ENCODE results near the gene RANBP3. TPM values are rescaled to one million over a fixed set of nuclear protein-coding genes. Genes with fewer than 3 reads are reported as not detected.

Gene RANBP3
- total and polyA plus RNA-seq, 2 experiments from 2014 or later: 41.8 to 50.0 TPM

- no peaks in the 10 kb centered on the region for H3K4me1 ChIP-seq (ENCODE audit: insufficient read depth)
- H3K27me3 ChIP-seq (replicated peaks; ENCODE audit: insufficient read depth): no peaks in the 10 kb centered on the region
- no peaks in the 10 kb centered on the region for H4K20me1 ChIP-seq (ENCODE audit: insufficient read depth)
- no peaks in the 10 kb centered on the region for H3K9me2 ChIP-seq (ENCODE audit: insufficient read depth)
- no peaks in the 10 kb centered on the region for H3F3A ChIP-seq (ENCODE audit: insufficient read depth)
- H3K27ac ChIP-seq: no peak overlapping the region
- no peak overlapping the region for H3K4me3 ChIP-seq
- 95 to 98% methylated on average over 11 to 13 of the region's 13 CpGs for WGBS, 2 experiments (ENCODE audit: low coverage in 1 of 2, low lambda C conversion rate in 2 of 2, missing lambda C conversion rate in 2 of 2)
- no peaks in the 10 kb centered on the region for H3K9me3 ChIP-seq (ENCODE audit: low read depth)
- H3K9ac ChIP-seq: no peak overlapping the region
- H3K4me2 ChIP-seq (ENCODE audit: unreplicated experiment): no peak overlapping the region
- no peak for DNase-seq
- H2AFZ ChIP-seq: no peak overlapping the region
- no peaks in the 10 kb centered on the region for H3K79me2 ChIP-seq (ENCODE audit: insufficient read depth)
- TF ChIP-seq EZH2 (IDR thresholded peaks at IDR 0.05; ENCODE audit: insufficient read depth, poor library complexity, severe bottlenecking) (no peak), EZH2phosphoT487 (IDR thresholded peaks at IDR 0.05; ENCODE audit: insufficient read depth, low read depth) (no peak)
- in situ Hi-C loops (cut with MboI): no loop called here
- H3K36me3 ChIP-seq (ENCODE audit: low read depth): no peaks in the 10 kb centered on the region
Measured at GRCh38 chr19:6014551-6015135, 36.7 kb upstream of the RANBP3 start.

GRCh38 chr19:6012426-6013170 lies 34.7 kb upstream of the RANBP3 start:
- Histone ChIP-seq H4K20me1 (ENCODE audit: insufficient read depth) (no peaks in the 10 kb centered on the region), H3F3A (ENCODE audit: insufficient read depth) (no peaks in the 10 kb centered on the region), H3K9me2 (ENCODE audit: insufficient read depth) (no peaks in the 10 kb centered on the region), H2AFZ (no peak overlapping the region), H3K4me1 (ENCODE audit: insufficient read depth) (no peaks in the 10 kb centered on the region), H3K9ac (no peak overlapping the region), H3K79me2 (ENCODE audit: insufficient read depth) (no peaks in the 10 kb centered on the region), H3K9me3 (ENCODE audit: low read depth) (no peaks in the 10 kb centered on the region), H3K4me2 (ENCODE audit: unreplicated experiment) (no peak overlapping the region), H3K4me3 (no peak overlapping the region), H3K27ac (no peak overlapping the region), H3K36me3 (ENCODE audit: low read depth) (no peaks in the 10 kb centered on the region), H3K27me3 (replicated peaks; ENCODE audit: insufficient read depth) (no peaks in the 10 kb centered on the region)
- WGBS, 2 experiments (ENCODE audit: low coverage in 1 of 2, low lambda C conversion rate in 2 of 2, missing lambda C conversion rate in 2 of 2): 83 to 87% methylated on average over 18 of the region's 18 CpGs
- no peak for DNase-seq
- TF ChIP-seq EZH2 (IDR thresholded peaks at IDR 0.05; ENCODE audit: insufficient read depth, poor library complexity, severe bottlenecking) (no peak), EZH2phosphoT487 (IDR thresholded peaks at IDR 0.05; ENCODE audit: insufficient read depth, low read depth) (no peak)
- in situ Hi-C loops (cut with MboI): no loop called here

- H3K9me2 ChIP-seq (ENCODE audit: insufficient read depth): no peaks in the 10 kb centered on the region
- no peak overlapping the region for H2AFZ ChIP-seq
- 88 to 100% methylated on average over 1 of the region's 1 CpG for WGBS, 2 experiments (ENCODE audit: low coverage in 1 of 2, low lambda C conversion rate in 2 of 2, missing lambda C conversion rate in 2 of 2)
- no peaks in the 10 kb centered on the region for H3F3A ChIP-seq (ENCODE audit: insufficient read depth)
- no peak overlapping the region for H3K4me3 ChIP-seq
- no peaks in the 10 kb centered on the region for H3K9me3 ChIP-seq (ENCODE audit: low read depth)
- in situ Hi-C loops (cut with MboI): no loop called here
- no peak overlapping the region for H3K27ac ChIP-seq
- TF ChIP-seq EZH2phosphoT487 (IDR thresholded peaks at IDR 0.05; ENCODE audit: insufficient read depth, low read depth): no peak
- no peak for TF ChIP-seq EZH2 (IDR thresholded peaks at IDR 0.05; ENCODE audit: insufficient read depth, poor library complexity, severe bottlenecking)
- H4K20me1 ChIP-seq (ENCODE audit: insufficient read depth): no peaks in the 10 kb centered on the region
- H3K27me3 ChIP-seq (replicated peaks; ENCODE audit: insufficient read depth): no peaks in the 10 kb centered on the region
- H3K4me2 ChIP-seq (ENCODE audit: unreplicated experiment): no peak overlapping the region
- peak; percentile 41 for DNase-seq
- H3K4me1 ChIP-seq (ENCODE audit: insufficient read depth): no peaks in the 10 kb centered on the region
- H3K36me3 ChIP-seq (ENCODE audit: low read depth): no peaks in the 10 kb centered on the region
- H3K79me2 ChIP-seq (ENCODE audit: insufficient read depth): no peaks in the 10 kb centered on the region
- no peak overlapping the region for H3K9ac ChIP-seq
Measured at GRCh38 chr19:6011794-6012193, 33.9 kb upstream of the RANBP3 start.

GRCh38 chr19:6011206-6011605 lies 33.3 kb upstream of the RANBP3 start:
- Histone ChIP-seq H3F3A (ENCODE audit: insufficient read depth) (no peaks in the 10 kb centered on the region), H2AFZ (no peak overlapping the region), H3K27ac (no peak overlapping the region), H3K4me2 (ENCODE audit: unreplicated experiment) (no peak overlapping the region), H3K9ac (no peak overlapping the region), H3K4me1 (ENCODE audit: insufficient read depth) (no peaks in the 10 kb centered on the region), H3K79me2 (ENCODE audit: insufficient read depth) (no peaks in the 10 kb centered on the region), H3K9me2 (ENCODE audit: insufficient read depth) (no peaks in the 10 kb centered on the region), H4K20me1 (ENCODE audit: insufficient read depth) (no peaks in the 10 kb centered on the region), H3K9me3 (ENCODE audit: low read depth) (no peaks in the 10 kb centered on the region), H3K4me3 (no peak overlapping the region), H3K36me3 (ENCODE audit: low read depth) (no peaks in the 10 kb centered on the region), H3K27me3 (replicated peaks; ENCODE audit: insufficient read depth) (no peaks in the 10 kb centered on the region)
- in situ Hi-C loops (cut with MboI): no loop called here
- TF ChIP-seq EZH2phosphoT487 (IDR thresholded peaks at IDR 0.05; ENCODE audit: insufficient read depth, low read depth): no peak
- TF ChIP-seq EZH2 (IDR thresholded peaks at IDR 0.05; ENCODE audit: insufficient read depth, poor library complexity, severe bottlenecking): no peak
- 83 to 85% methylated on average over 10 of the region's 10 CpGs for WGBS, 2 experiments (ENCODE audit: low coverage in 1 of 2, low lambda C conversion rate in 2 of 2, missing lambda C conversion rate in 2 of 2)
- no peak for DNase-seq
